ENCODE data around the gene UPF3A. TPM values are rescaled to one million over a fixed set of nuclear protein-coding genes. Genes with fewer than 3 reads are reported as not detected.

The UPF3A gene
- total and polyA plus RNA-seq, 5 donors: 25.3 to 36.3 (median 26.8) TPM

DNA sequence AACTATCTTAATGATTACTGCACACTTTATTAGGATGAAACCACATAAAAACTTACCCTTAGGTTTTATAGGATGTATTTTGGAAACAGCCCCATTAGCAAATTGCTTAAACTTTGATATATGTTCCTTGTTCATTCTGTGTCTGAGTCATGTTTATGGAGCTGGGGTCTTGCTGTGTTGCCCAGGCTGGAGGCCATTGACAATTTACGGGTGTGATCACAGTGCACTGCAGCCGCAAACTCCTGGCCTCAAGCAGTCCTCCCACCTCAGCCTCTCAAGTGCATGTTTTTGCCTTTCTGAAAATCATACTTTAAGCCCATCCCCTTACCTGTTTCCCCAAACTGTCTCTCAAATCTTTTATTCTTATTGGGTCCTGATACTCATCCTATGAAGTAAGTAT, 27.7 kb downstream of the UPF3A start:
- WGBS: 93% methylated on average over 2 of the region's 2 CpGs
- Histone ChIP-seq H3K9me3 (ENCODE audit: control insufficient read depth, low read length) (no peaks in the 10 kb centered on the region), H3K4me3 (ENCODE audit: low read length) (no peak overlapping the region), H3K27me3 (ENCODE audit: control insufficient read depth, insufficient read depth) (no peaks in the 10 kb centered on the region), H3K27ac (ENCODE audit: low read length) (no peak overlapping the region), H3K4me1 (ENCODE audit: control insufficient read depth, insufficient read depth, low read length) (no peaks in the 10 kb centered on the region)
- intact Hi-C loops (cut with DNase I): no loop called here
- ATAC-seq: no peak
- DNase-seq: no peak

DNA sequence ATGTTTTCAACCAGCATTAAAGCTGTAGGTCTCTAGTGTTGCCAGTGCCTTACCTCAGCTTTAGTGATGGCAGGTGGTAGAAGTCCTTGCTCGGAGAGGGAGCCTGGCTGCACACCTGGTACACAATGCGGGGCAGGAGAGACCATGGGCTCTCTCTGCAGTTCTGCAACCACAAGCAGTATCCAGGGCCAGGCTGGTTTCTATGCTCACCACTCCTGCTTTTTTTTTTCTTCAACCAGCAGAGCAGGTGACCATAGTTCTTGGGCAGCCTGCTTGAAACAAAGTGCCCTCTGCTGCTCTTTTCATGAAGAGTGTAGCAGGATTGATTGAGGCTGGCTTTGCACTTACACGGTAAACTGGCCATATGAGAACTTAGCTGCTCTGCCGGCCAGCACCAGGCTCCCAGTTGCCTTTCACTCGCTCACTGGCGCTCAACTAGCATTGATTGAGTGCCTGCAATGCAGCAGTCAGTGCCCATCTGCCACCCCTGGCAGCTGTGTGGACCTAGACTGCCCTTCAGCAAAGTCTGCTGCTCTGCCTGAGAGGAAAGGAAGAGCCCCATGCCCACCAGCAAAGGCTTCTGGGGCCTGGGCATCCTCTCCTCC, 28.5 kb downstream of the UPF3A start:
- no peak overlapping the region for H3K27ac ChIP-seq (ENCODE audit: low read length)
- WGBS: 89% methylated on average over 6 of the region's 6 CpGs
- H3K27me3 ChIP-seq (ENCODE audit: control insufficient read depth, insufficient read depth): no peaks in the 10 kb centered on the region
- DNase-seq: no peak
- H3K4me3 ChIP-seq (ENCODE audit: low read length): no peak overlapping the region
- intact Hi-C loops (cut with DNase I): no loop called here
- no peak for ATAC-seq
- no peaks in the 10 kb centered on the region for H3K4me1 ChIP-seq (ENCODE audit: control insufficient read depth, insufficient read depth, low read length)
- no peaks in the 10 kb centered on the region for H3K9me3 ChIP-seq (ENCODE audit: control insufficient read depth, low read length)

DNA sequence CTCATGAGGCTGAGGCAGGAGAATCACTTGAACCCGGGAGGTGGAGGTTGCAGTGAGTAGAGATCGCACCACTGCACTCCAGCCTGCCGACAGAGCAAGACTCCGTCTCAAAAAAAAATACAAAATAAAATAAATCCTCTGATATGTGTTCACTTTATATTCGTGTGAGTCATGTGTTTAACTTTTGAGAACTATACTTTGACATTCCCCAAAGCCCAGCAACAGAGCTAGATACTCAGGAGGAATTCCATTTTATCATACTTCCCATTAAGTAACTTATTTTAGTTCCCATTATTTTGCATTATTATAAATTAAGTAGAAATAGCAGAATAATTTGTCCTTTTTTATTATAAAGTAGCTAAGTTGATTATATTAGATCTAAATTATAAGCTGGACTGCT, 29.6 kb downstream of the UPF3A start:
- 80% methylated on average over 5 of the region's 5 CpGs for WGBS
- H3K9me3 ChIP-seq (ENCODE audit: control insufficient read depth, low read length): no peaks in the 10 kb centered on the region
- H3K27ac ChIP-seq (ENCODE audit: low read length): no peak overlapping the region
- no peaks in the 10 kb centered on the region for H3K4me1 ChIP-seq (ENCODE audit: control insufficient read depth, insufficient read depth, low read length)
- no peak for DNase-seq
- H3K27me3 ChIP-seq (ENCODE audit: control insufficient read depth, insufficient read depth): no peaks in the 10 kb centered on the region
- H3K4me3 ChIP-seq (ENCODE audit: low read length): no peak overlapping the region
- intact Hi-C loops (cut with DNase I): no loop called here
- ATAC-seq: no peak

DNA sequence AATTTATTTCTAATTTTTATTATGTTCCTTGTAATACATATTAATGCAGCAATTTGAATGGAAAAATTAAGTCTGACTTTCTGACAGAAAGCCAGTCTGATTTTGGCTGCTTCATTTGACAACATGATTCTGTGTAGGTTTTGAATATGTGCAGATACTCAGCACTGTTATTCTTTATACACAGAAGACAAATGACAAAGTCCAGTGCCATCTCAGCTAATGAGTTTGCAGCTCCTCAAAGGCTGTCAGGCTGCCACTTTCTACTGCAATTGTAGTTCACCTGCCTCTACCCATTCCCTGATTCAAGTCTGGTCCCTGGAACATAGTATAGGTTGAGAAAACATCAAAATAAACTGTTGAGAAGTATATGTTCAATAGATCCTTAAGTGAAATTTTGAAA, 30.0 kb downstream of the UPF3A start:
- no peak for DNase-seq
- ATAC-seq: no peak
- intact Hi-C loops (cut with DNase I): no loop called here
- no peak overlapping the region for H3K27ac ChIP-seq (ENCODE audit: low read length)
- H3K9me3 ChIP-seq (ENCODE audit: control insufficient read depth, low read length): no peaks in the 10 kb centered on the region
- H3K4me3 ChIP-seq (ENCODE audit: low read length): no peak overlapping the region
- no peaks in the 10 kb centered on the region for H3K4me1 ChIP-seq (ENCODE audit: control insufficient read depth, insufficient read depth, low read length)
- no peaks in the 10 kb centered on the region for H3K27me3 ChIP-seq (ENCODE audit: control insufficient read depth, insufficient read depth)

DNA sequence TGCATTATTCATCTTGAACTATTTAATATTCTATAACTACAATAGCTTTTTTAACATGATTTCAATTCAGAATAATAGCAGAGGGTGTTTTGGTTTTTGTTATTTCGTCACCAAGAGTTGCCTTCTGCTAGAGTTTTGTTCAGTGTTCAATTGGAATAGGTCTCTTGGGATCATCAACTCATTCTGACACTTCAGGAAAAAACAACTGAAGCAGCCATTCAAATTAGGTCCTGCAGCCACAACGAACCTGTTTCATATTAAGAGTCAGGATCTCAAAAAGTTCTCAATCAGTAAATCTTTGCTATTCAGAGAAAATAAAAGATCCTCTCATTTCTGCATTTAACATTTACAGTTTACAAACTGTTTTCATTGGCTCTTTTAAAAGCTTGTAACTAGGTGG, 30.5 kb downstream of the UPF3A start:
- H3K27ac ChIP-seq (ENCODE audit: low read length): no peak overlapping the region
- no peak for DNase-seq
- H3K9me3 ChIP-seq (ENCODE audit: control insufficient read depth, low read length): no peaks in the 10 kb centered on the region
- ATAC-seq: no peak
- H3K4me3 ChIP-seq (ENCODE audit: low read length): no peak overlapping the region
- no peaks in the 10 kb centered on the region for H3K4me1 ChIP-seq (ENCODE audit: control insufficient read depth, insufficient read depth, low read length)
- intact Hi-C loops (cut with DNase I): no loop called here
- WGBS: 43% methylated on average over 2 of the region's 2 CpGs
- no peaks in the 10 kb centered on the region for H3K27me3 ChIP-seq (ENCODE audit: control insufficient read depth, insufficient read depth)

DNA sequence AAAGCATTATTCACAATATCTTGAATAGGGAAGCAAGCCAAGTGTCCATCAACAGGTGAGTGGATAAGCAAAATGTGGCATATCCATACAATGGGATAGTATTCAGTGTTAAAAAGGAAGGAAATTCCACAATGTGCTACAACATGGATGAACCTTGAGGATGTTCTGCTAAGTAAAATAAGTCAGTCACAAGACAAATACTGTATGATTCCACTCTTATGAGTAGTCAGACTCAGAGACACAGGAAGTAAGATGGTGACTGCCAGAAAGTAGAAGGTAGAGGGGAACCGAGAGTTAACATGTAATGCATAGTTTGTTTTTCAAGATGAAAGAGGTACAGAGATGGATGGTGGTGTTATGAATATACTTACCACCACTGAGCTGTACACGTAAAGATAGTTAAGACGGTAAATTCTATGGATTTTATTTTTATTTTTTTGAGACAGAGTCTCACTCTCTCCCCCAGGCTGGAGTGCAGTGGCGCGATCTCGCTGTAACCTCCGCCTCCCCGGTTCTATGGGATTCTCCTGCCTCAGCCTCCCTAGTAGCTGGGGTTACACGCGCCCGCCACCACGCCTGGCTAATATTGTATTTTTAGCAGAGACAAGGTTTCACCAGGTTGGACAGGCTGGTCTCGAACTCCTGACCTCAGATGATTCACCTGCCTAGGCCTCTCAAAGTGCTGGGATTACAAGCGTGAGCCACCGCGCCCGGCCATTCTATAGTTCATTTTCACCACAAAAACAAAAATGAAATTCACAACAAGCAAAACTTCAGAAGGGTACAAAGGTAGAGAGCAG, 31.9 kb downstream of the UPF3A start:
- peak in 2 of 3 donors; percentile 47 to 64 for DNase-seq
- peak overlapping the region; percentile 75 for H3K27ac ChIP-seq (ENCODE audit: low read length)
- intact Hi-C loops (cut with DNase I): no loop called here
- no peaks in the 10 kb centered on the region for H3K9me3 ChIP-seq (ENCODE audit: control insufficient read depth, low read length)
- peak overlapping the region; percentile 65 for H3K4me3 ChIP-seq (ENCODE audit: low read length)
- no peaks in the 10 kb centered on the region for H3K27me3 ChIP-seq (ENCODE audit: control insufficient read depth, insufficient read depth)
- peaks cover under 1% of the 10 kb centered on the region for H3K4me1 ChIP-seq (ENCODE audit: control insufficient read depth, insufficient read depth, low read length)
- WGBS: 88% methylated on average over 17 of the region's 17 CpGs
- ATAC-seq: no peak

DNA sequence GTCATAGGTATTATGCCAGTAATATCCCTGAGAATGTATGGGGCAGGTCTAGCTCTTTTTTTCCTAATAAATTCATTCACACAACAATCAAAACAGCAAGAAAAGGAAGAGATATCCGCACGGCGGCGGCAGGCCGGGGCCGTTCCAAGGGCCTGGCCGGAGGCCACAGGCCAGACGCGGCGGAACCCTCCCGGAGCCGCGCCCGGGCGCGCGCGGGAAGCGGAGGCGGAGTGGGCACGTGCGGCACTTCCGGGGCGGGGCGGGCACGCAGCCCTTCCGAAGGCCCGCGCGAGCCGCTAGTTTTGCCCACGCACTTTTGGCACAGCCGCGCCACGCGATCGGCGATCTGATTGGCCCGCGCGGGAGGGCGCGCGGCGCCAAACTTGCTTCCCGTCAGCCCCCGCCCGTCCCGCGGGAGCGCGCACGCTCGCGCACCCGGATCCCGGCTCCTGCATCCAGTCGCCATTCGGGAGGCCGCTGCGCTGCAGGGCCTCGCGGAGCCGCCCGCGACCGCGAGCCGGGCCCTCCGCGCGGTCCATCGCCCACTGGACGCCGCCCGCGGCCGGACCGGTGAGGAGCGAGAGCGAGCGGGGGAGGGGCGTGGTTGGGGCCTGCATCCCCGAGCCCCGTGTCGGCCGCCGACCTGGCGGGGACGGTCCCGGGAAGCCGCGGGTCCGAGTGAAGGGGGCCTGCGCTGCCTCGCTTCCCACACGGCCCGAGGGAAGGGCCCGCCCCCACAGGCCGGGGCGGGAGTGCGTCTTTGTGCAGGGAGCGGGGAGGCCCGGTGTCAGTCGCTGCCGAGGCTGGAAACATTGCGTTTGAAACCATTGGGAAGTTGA, 32.9 kb downstream of the UPF3A start, which contains the start of gene CHAMP1:
Gene CHAMP1 (plus strand): TSS at position 430 of the 839 bp plus-strand sequence. CDS start 9,340 bp downstream, outside the sequence.
- under 1% methylated on average over 107 of the region's 107 CpGs for WGBS
- H3K4me3 ChIP-seq (ENCODE audit: low read length): peak within 1 kb of the TSS; percentile 65
- peaks cover 2% of the 10 kb centered on the region for H3K4me1 ChIP-seq (ENCODE audit: control insufficient read depth, insufficient read depth, low read length)
- ATAC-seq (peak; percentile 96 to 97), DNase-seq (peak; percentile 97 to 99 (median 99))
- no peaks in the 10 kb centered on the region for H3K27me3 ChIP-seq (ENCODE audit: control insufficient read depth, insufficient read depth)
- intact Hi-C loops (cut with DNase I): no loop called here
- no peaks in the 10 kb centered on the region for H3K9me3 ChIP-seq (ENCODE audit: control insufficient read depth, low read length)
- H3K27ac ChIP-seq (ENCODE audit: low read length): peak within 1 kb of the TSS; percentile 87

DNA sequence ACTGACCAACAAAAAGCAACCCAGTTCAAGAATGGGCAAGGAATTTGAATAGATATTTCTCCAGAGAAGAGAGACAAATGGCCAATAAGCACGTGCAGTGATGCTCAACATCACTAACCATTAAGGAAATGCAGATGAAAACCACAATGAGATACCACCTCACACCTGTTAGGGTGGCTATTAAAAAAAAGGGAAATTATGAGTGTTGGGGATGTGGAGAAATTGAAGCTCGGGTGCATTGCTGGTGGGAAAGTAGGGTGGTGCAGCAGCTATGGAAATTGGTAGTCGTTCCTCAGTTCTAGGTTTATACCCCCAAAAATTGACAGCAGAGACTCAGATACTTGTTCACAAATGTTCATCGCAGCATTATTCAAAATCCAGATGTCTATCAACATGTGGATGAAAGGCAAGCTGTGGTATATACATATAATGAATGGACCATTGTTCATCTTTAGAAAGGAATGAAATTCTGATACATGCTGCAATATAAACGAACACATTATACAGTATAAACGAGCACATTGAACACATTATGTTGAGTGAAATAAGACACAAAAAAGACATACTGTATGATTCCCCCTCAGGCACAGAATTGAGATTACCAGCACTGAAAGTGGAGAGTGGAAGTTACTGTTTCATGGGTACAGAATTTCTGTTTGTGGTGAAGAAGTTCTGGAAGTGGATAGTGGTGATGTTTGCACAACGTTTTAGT, 33.8 kb downstream of the UPF3A start:
- intact Hi-C loops (cut with DNase I): no loop called here
- peaks cover 2% of the 10 kb centered on the region for H3K4me1 ChIP-seq (ENCODE audit: control insufficient read depth, insufficient read depth, low read length)
- WGBS: 19% methylated on average over 7 of the region's 7 CpGs
- no peaks in the 10 kb centered on the region for H3K27me3 ChIP-seq (ENCODE audit: control insufficient read depth, insufficient read depth)
- DNase-seq (no peak), ATAC-seq (no peak)
- H3K9me3 ChIP-seq (ENCODE audit: control insufficient read depth, low read length): no peaks in the 10 kb centered on the region
- H3K4me3 ChIP-seq (ENCODE audit: low read length): peak overlapping the region; percentile 65
- H3K27ac ChIP-seq (ENCODE audit: low read length): no peak overlapping the region

DNA sequence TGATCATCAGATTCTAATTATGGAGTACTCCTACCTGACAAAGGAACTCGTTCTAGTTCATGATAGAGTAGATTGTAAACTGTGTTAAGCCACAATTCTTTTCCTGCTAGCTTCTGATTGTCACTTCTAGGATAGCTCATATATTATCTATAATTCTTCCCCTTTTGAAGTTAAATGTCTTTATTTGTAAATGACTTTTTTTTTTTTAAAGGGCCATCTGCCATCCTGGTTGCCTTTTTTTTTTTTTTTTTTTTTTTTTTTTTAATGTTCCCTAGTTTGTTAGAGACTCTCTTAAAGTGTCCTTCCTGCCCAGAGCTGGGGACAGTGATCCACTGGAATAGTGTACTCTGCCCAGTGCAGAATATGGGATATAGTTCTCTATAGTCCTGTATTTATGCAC, 37.2 kb downstream of the UPF3A start:
- Histone ChIP-seq H3K9me3 (ENCODE audit: control insufficient read depth, low read length) (no peaks in the 10 kb centered on the region), H3K27me3 (ENCODE audit: control insufficient read depth, insufficient read depth) (no peaks in the 10 kb centered on the region), H3K4me3 (ENCODE audit: low read length) (no peak overlapping the region), H3K4me1 (ENCODE audit: control insufficient read depth, insufficient read depth, low read length) (peaks cover 2% of the 10 kb centered on the region), H3K27ac (ENCODE audit: low read length) (no peak overlapping the region)
- DNase-seq: no peak
- no peak for ATAC-seq
- 30% methylated on average over 1 of the region's 1 CpG for WGBS
- intact Hi-C loops (cut with DNase I): no loop called here

DNA sequence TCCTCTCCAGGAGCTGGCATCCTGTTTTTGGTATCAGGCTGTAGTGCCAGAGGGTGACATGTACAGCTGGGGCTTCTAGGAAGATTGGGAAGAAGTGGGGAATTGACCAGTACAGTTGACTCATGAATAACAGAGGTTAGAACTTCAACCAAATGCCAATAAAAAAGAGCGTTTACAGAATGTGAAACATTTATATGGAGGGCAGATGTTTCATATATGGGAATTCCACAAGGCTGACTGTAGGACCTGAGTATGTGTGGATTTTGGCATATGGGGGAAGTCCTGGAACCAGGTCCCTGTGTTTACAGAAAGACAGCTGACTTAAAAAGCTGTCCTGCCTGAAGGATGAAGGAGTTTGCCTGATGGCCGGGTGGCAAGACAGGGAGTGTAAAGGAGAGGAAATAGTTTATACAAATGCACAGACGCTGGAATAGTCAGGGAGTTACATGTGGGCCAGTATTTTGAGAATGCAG, 38.1 kb downstream of the UPF3A start:
- intact Hi-C loops (cut with DNase I): no loop called here
- no peaks in the 10 kb centered on the region for H3K9me3 ChIP-seq (ENCODE audit: control insufficient read depth, low read length)
- H3K27me3 ChIP-seq (ENCODE audit: control insufficient read depth, insufficient read depth): no peaks in the 10 kb centered on the region
- peaks cover 2% of the 10 kb centered on the region for H3K4me1 ChIP-seq (ENCODE audit: control insufficient read depth, insufficient read depth, low read length)
- H3K27ac ChIP-seq (ENCODE audit: low read length): peak overlapping the region; percentile 76
- ATAC-seq (no peak), DNase-seq (no peak)
- WGBS: 52% methylated on average over 3 of the region's 3 CpGs
- H3K4me3 ChIP-seq (ENCODE audit: low read length): no peak overlapping the region
